Right atrium auricular region (tissue), 2 donors: ENCODE data around the gene BIRC7. TPM values are rescaled to one million over a fixed set of nuclear protein-coding genes. Genes with fewer than 3 reads are reported as not detected.

Experiments
- DNase-seq: peaks from one replicate; pipeline ENCODE4 v3.0.0-alpha.2; 2019; ENCODE audit warnings: low spot score
- H3K27ac ChIP-seq, 2 donors: fragments of 200-600 bp; sonication (generic); 1 replicate in 1 of 2; 2 replicates in 1 of 2; pipeline ENCODE4 v1.5.1; 2016 to 2019
- H3K27me3 ChIP-seq, 2 donors: fragments of 200-600 bp; sonication (generic); one replicate each; pipeline versions ENCODE4 v1.5.1 to v1.6.0; 2017 to 2019
- H3K36me3 ChIP-seq: fragments of 200-600 bp; sonication (generic); one replicate; pipeline ENCODE4 v1.5.1; 2016
- H3K4me1 ChIP-seq, 2 donors: fragments of 200-600 bp; sonication (generic); one replicate each; pipeline versions ENCODE4 v1.5.1 to v1.6.0; 2017 to 2019
- H3K4me3 ChIP-seq, 2 donors: fragments of 200-600 bp; sonication (generic); 1 replicate in 1 of 2; 2 replicates in 1 of 2; pipeline ENCODE4 v1.5.1; 2017 to 2019; ENCODE audit warnings: mild to moderate bottlenecking in 1 of 2, moderate library complexity in 1 of 2
- H3K9me3 ChIP-seq, 2 donors: fragments of 200-600 bp; sonication (generic); one replicate each; pipeline ENCODE4 v1.5.1; 2019
- total RNA-seq, 2 donors: library from RNA; depleted of rRNA; stranded (reverse); fragments of >200 nt; gene quantifications; one replicate each; pipeline ENCODE4 v1.1.0, GENCODE V29; 2016
- TF ChIP-seq, protein P1 (sequence below), 2 donors: fragments of 200-600 bp; sonication (generic); IDR thresholded peaks; one replicate each; pipeline ENCODE4 v1.5.1; 2019; ENCODE audit warnings: antibody characterized with exemption in 2 of 2

The BIRC7 gene
- total RNA-seq, 2 donors from 2014 or later: not detected

DNA sequence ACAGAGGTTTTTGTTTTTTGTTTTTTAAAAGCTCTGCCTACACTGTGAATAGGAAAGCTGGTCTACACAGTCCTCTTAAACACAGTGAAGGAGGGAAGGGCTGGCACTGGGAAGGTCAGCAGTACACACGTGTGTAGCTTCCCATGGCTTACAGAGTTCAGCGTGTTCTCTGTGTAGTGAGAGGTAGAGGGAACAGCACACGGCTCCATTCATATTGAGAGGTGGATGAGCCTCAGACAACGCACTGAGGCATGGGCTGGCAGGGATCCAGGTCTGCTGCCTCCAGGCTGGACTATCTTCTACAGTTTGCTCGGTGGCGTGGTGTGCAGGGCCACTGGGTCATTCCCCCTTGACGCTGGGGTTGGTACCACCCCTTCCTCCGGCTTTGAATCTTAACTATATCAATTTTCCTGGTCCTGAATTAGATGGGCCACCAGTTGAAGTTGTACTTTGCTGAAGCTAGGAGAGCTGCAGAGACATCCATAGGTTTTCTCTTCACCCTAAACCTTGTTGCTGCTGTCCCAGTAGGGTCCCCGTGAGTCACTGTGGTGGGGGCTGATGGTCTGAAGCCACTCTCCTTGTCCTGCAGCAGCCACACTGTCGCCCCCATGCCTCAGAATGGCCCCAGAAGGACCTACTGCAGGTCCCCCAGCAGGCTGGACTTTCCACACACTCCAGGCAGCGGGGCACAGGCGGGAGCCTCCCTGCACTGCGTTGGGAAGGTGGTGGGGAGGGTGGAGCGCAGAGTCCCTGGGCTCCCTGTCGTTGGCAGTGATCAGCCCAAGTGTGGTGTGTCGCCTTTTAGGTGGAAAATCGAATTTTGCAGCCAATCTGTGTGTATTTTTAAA is 38.9 kb downstream of the BIRC7 start:
- H3K4me3 ChIP-seq: peak overlapping the region in 1 of 2 donors; percentile 97
- peaks cover 33% of the 10 kb centered on the region for H3K36me3 ChIP-seq
- no peaks in the 10 kb centered on the region for H3K27me3 ChIP-seq
- H3K27ac ChIP-seq: no peak overlapping the region
- no peaks in the 10 kb centered on the region for H3K9me3 ChIP-seq
- H3K4me1 ChIP-seq: peaks cover 0 to 23% of the 10 kb centered on the region in 2 donors
- DNase-seq: no peak
- TF ChIP-seq, protein P1, sequence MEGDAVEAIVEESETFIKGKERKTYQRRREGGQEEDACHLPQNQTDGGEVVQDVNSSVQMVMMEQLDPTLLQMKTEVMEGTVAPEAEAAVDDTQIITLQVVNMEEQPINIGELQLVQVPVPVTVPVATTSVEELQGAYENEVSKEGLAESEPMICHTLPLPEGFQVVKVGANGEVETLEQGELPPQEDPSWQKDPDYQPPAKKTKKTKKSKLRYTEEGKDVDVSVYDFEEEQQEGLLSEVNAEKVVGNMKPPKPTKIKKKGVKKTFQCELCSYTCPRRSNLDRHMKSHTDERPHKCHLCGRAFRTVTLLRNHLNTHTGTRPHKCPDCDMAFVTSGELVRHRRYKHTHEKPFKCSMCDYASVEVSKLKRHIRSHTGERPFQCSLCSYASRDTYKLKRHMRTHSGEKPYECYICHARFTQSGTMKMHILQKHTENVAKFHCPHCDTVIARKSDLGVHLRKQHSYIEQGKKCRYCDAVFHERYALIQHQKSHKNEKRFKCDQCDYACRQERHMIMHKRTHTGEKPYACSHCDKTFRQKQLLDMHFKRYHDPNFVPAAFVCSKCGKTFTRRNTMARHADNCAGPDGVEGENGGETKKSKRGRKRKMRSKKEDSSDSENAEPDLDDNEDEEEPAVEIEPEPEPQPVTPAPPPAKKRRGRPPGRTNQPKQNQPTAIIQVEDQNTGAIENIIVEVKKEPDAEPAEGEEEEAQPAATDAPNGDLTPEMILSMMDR (IDR thresholded peaks at IDR 0.05): no peak

DNA sequence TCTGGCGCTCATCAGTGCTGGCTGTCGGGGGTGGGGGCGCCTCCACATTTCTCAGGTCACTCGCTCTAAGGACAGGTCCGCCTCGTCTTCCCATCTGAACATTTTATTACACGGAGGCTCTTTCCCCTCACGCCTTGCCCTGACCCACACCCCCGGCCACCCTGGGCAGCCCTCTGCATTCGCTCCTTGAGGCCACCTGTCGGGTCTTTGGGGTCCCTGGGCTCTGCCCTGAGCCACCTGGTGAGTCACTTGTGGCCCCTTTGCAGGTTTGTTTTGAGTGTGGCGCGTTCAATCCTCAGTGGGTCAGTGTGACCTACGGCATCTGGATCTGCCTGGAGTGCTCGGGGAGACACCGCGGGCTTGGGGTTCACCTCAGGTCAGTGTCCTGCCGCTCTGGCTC is 40.1 kb downstream of the BIRC7 start:
- Histone ChIP-seq H3K27me3 (no peaks in the 10 kb centered on the region), H3K4me3 (no peak overlapping the region), H3K9me3 (no peaks in the 10 kb centered on the region), H3K27ac (no peak overlapping the region), H3K4me1 (peaks cover 0 to 23% of the 10 kb centered on the region in 2 donors), H3K36me3 (peaks cover 46% of the 10 kb centered on the region)
- no peak for DNase-seq
- TF ChIP-seq, protein P1 (IDR thresholded peaks at IDR 0.05): no peak

DNA sequence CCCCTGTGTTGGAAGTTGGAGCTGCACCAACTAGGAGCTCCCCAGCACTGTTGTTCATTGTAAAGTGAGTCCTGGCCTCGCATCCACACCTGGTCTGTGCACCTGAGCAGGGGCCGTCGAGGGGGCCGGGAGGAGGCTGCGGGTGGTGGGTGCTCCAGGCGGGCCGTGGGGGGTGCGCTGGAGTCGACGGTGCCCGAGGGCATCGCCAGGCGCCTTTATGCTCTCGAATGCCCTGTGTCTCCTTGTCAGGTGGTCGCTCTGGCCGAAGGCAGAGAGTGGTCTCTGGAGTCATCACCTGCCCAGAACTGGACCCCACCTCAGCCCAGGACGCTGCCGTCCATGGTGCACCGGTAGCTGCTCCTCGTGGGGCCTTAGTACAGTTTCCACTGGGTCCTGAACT is 41.3 kb downstream of the BIRC7 start:
- Histone ChIP-seq H3K4me1 (peaks cover 0 to 18% of the 10 kb centered on the region in 2 donors), H3K36me3 (peaks cover 57% of the 10 kb centered on the region), H3K27ac (no peak overlapping the region), H3K9me3 (no peaks in the 10 kb centered on the region), H3K27me3 (no peaks in the 10 kb centered on the region), H3K4me3 (no peak overlapping the region)
- DNase-seq: no peak
- TF ChIP-seq, protein P1 (IDR thresholded peaks at IDR 0.05): no peak

DNA sequence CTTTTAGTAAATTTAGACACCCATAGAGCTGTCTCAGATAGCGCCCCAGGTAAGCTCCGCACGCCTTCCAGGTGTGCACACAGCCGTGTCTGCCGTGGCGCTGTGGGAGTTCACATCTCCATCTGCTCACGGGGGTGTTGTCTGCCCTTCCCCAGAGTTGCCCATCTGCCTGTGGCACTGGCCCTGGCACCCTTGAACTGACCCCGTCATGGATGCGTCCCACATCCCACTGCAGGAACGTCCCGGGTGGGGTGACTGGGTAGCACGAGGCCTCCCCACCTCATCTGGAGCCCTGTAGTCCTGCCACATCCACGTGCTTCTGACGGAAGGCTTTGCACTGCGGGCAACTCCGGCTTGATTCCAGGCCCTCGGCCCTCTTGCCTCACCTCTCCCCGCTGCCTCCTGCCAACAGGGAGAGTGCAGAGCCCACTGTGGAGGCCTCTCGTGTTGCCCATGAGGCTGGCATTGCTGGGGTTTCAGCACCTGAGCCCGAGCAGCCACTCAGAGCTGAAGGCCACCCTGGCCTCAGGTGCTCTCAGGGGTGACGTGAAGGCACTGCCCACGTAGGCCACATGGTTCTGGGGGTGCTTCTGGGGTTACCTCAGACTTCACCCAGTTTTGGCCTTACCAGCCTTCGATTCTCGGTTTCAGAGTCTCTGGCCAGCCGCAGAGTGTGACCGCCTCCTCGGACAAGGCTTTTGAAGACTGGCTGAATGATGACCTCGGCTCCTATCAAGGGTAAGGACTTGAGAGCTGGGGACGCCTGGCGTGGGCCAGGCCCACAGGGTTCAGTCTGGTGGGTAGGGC is 42.0 kb downstream of the BIRC7 start:
- Histone ChIP-seq H3K9me3 (no peaks in the 10 kb centered on the region), H3K4me3 (no peak overlapping the region), H3K4me1 (peaks cover 0 to 16% of the 10 kb centered on the region in 2 donors), H3K36me3 (peaks cover 63% of the 10 kb centered on the region), H3K27me3 (no peaks in the 10 kb centered on the region), H3K27ac (no peak overlapping the region)
- TF ChIP-seq, protein P1 (IDR thresholded peaks at IDR 0.05): no peak
- DNase-seq: no peak

DNA sequence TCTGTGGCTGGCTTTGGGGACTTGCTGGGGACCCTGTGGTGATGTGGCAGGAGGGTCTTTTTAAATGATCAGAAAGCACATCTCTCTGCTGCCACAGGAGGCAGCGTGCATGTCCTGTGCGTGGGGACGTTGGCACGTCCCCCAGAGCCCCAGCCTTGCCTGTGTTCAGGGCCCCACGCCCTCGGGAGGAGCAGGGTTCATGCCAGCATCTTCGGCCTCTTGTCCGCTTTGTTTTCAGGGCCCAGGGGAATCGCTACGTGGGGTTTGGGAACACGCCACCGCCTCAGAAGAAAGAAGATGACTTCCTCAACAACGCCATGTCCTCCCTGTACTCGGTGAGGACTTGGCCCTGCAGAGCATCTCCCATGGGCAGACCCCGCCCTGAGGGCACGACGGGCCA is 43.0 kb downstream of the BIRC7 start:
- Histone ChIP-seq H3K27ac (no peak overlapping the region), H3K27me3 (no peaks in the 10 kb centered on the region), H3K4me1 (peaks cover 0 to 11% of the 10 kb centered on the region in 2 donors), H3K9me3 (no peaks in the 10 kb centered on the region), H3K36me3 (peaks cover 73% of the 10 kb centered on the region), H3K4me3 (no peak overlapping the region)
- no peak for DNase-seq
- TF ChIP-seq, protein P1 (IDR thresholded peaks at IDR 0.05): no peak
